Neuronal stem cell (in vitro differentiated cells): ENCODE data around the gene C22orf39.

Source experiments
- DNase-seq: peaks from one replicate; pipeline ENCODE4 v3.0.0-alpha.2; 2013; ENCODE audit warnings: low spot score
- H2AFZ ChIP-seq: one replicate; pipeline ENCODE4 v1.6.1; 2013; ENCODE audit warnings: mild to moderate bottlenecking, low read length, inconsistent platforms
- H2AK5ac ChIP-seq: 2 replicates; pipeline ENCODE4 v1.6.1; 2013; ENCODE audit warnings: low read depth, mild to moderate bottlenecking, inconsistent platforms, low read length, moderate library complexity, mixed read lengths
- H2BK120ac ChIP-seq: 2 replicates; pipeline ENCODE4 v1.6.1; 2013; ENCODE audit warnings: low read depth, mild to moderate bottlenecking, inconsistent platforms, low read length, moderate library complexity, mixed read lengths
- H2BK12ac ChIP-seq: one replicate; pipeline ENCODE4 v1.6.1; 2013; ENCODE audit warnings: low read length, inconsistent platforms
- H2BK15ac ChIP-seq: 2 replicates; pipeline ENCODE4 v1.6.1; 2013; ENCODE audit warnings: mild to moderate bottlenecking, low read length, inconsistent platforms, mixed read lengths
- H2BK5ac ChIP-seq: one replicate; pipeline ENCODE4 v1.6.1; 2013; ENCODE audit warnings: inconsistent platforms, mild to moderate bottlenecking, low read length, moderate library complexity
- H3K14ac ChIP-seq: one replicate; pipeline ENCODE4 v1.6.1; 2013; ENCODE audit warnings: low read length, inconsistent platforms
- H3K18ac ChIP-seq: 2 replicates; pipeline ENCODE4 v1.6.1; 2013; ENCODE audit warnings: low read length, inconsistent platforms
- H3K23ac ChIP-seq: 2 replicates; pipeline ENCODE4 v1.6.1; 2013; ENCODE audit warnings: low read depth, mild to moderate bottlenecking, mixed read lengths, low read length, inconsistent platforms; ENCODE audit not compliant: poor library complexity
- H3K27ac ChIP-seq: replicated peaks from 3 replicates; pipeline ENCODE4 v1.5.1; 2013; ENCODE audit warnings: low read length, inconsistent platforms
- H3K27me3 ChIP-seq, 3 experiments: 2 replicates each; pipeline ENCODE4 v1.6.1; 2013; ENCODE audit warnings: low read length in 3 of 3, mild to moderate bottlenecking in 2 of 3, inconsistent platforms in 1 of 3, low read depth in 1 of 3, mixed read lengths in 1 of 3, moderate library complexity in 1 of 3; ENCODE audit not compliant: control insufficient read depth in 3 of 3, insufficient read depth in 3 of 3
- H3K36me3 ChIP-seq, 2 donors: replicated peaks in 1 of 2; 2 replicates each; pipeline ENCODE4 v1.6.1; 2013; ENCODE audit warnings: low read length in 2 of 2; ENCODE audit not compliant: control insufficient read depth in 2 of 2, insufficient read depth in 2 of 2
- H3K4ac ChIP-seq: 2 replicates; pipeline ENCODE4 v1.6.1; 2013; ENCODE audit warnings: inconsistent platforms, mild to moderate bottlenecking, low read length, moderate library complexity
- H3K4me1 ChIP-seq, 2 donors: 1 replicate in 1 of 2; 2 replicates in 1 of 2; pipeline ENCODE4 v1.6.1; 2013; ENCODE audit warnings: low read length in 2 of 2, low read depth in 1 of 2; ENCODE audit not compliant: control insufficient read depth in 2 of 2, insufficient read depth in 1 of 2
- H3K4me2 ChIP-seq: one replicate; pipeline ENCODE4 v1.6.1; 2013; ENCODE audit warnings: mild to moderate bottlenecking, low read length, inconsistent platforms; ENCODE audit not compliant: insufficient read depth, poor library complexity, severe bottlenecking
- H3K4me3 ChIP-seq, 2 donors: 2 replicates each; pipeline ENCODE4 v1.5.1; 2013; ENCODE audit warnings: low read length in 2 of 2, mild to moderate bottlenecking in 2 of 2, inconsistent platforms in 1 of 2, moderate library complexity in 1 of 2
- H3K79me1 ChIP-seq: one replicate; pipeline ENCODE4 v1.6.1; 2013; ENCODE audit warnings: low read depth, mild to moderate bottlenecking, inconsistent platforms, low read length, moderate library complexity
- H3K9ac ChIP-seq: one replicate; pipeline ENCODE4 v1.6.1; 2013; ENCODE audit warnings: mild to moderate bottlenecking, low read depth, low read length, inconsistent platforms; ENCODE audit not compliant: poor library complexity
- H3K9me3 ChIP-seq, 2 donors: replicated peaks in 1 of 2; 2 replicates each; pipeline versions ENCODE3 to v1.6.1; 2013; ENCODE audit warnings: low read length in 2 of 2, mild to moderate bottlenecking in 2 of 2, inconsistent platforms in 1 of 2, low read depth in 1 of 2, mixed read lengths in 1 of 2, moderate library complexity in 1 of 2; ENCODE audit not compliant: control insufficient read depth in 2 of 2, insufficient read depth in 1 of 2
- H4K8ac ChIP-seq: one replicate; pipeline ENCODE4 v1.6.1; 2013; ENCODE audit warnings: low read depth, mild to moderate bottlenecking, inconsistent platforms, low read length, moderate library complexity
- H4K91ac ChIP-seq: one replicate; pipeline ENCODE4 v1.6.1; 2013; ENCODE audit warnings: low read length, low read depth, mild to moderate bottlenecking, inconsistent platforms; ENCODE audit not compliant: poor library complexity
- WGBS, 2 donors: extraction: QIAGEN DNeasy Blood & Tissue Kit; methylation state at CpG; one replicate each; pipeline ENCODE4 v1.1.7; 2013; ENCODE audit warnings: missing lambda C conversion rate in 2 of 2, mixed read lengths in 1 of 2; ENCODE audit not compliant: insufficient read length in 2 of 2, insufficient replicate concordance in 1 of 2; ENCODE audit errors: extremely low coverage in 2 of 2; 5-methylcytosine and 5-hydroxymethylcytosine counted together

The C22orf39 gene

GRCh38 chr22:19406281-19406811 is 41.2 kb downstream of the C22orf39 start:
- H3K4me1 ChIP-seq: no peaks in the 10 kb centered on the region
- no peak overlapping the region for H2AK5ac ChIP-seq
- H3K27me3 ChIP-seq: no peaks in the 10 kb centered on the region
- no peaks in the 10 kb centered on the region for H3K79me1 ChIP-seq
- H3K4ac ChIP-seq: no peak overlapping the region
- no peak overlapping the region for H3K9ac ChIP-seq
- no peak overlapping the region for H2BK120ac ChIP-seq
- H2BK12ac ChIP-seq: no peak overlapping the region
- no peak overlapping the region for H2BK5ac ChIP-seq
- H4K91ac ChIP-seq: no peak overlapping the region
- H2BK15ac ChIP-seq: no peak overlapping the region
- no peak overlapping the region for H3K23ac ChIP-seq
- no peak overlapping the region for H3K4me3 ChIP-seq
- H3K14ac ChIP-seq: no peak overlapping the region
- H3K9me3 ChIP-seq: no peaks in the 10 kb centered on the region
- no peak overlapping the region for H3K27ac ChIP-seq
- H3K36me3 ChIP-seq: peaks cover 39 to 97% of the 10 kb centered on the region in 2 donors
- DNase-seq: no peak
- WGBS, 2 donors: no CpG with 5 or more reads among the region's 3 CpGs
- no peak overlapping the region for H2AFZ ChIP-seq
- H4K8ac ChIP-seq: no peak overlapping the region
- no peak overlapping the region for H3K18ac ChIP-seq
- no peak overlapping the region for H3K4me2 ChIP-seq

DNA sequence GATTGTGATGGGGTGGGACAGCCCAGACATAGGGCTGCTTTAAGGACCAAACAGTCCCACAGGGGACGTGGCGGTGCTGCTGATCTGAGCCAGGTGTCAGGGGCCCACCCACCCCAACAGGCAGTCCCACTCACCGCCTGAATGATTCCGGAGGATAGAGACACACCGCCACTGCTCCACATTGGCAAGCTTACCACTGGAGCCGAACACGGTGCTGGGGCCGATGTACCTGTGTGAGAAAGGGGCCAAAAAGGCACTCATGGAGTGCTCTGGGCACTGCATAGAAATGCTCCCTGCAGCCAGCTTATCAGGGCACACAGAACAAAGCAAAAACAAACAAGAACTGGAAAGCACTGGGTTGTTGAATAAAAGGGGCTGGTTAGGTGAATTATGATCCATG is 41.9 kb downstream of the C22orf39 start:
- no peak overlapping the region for H3K9ac ChIP-seq
- no peak overlapping the region for H4K8ac ChIP-seq
- H3K36me3 ChIP-seq: peaks cover 42 to 97% of the 10 kb centered on the region in 2 donors
- no peak overlapping the region for H4K91ac ChIP-seq
- no peak overlapping the region for H2BK15ac ChIP-seq
- H3K4ac ChIP-seq: no peak overlapping the region
- no CpG with 5 or more reads among the region's 8 CpGs for WGBS, 2 donors
- H3K4me3 ChIP-seq: no peak overlapping the region
- no peak overlapping the region for H3K4me2 ChIP-seq
- H3K4me1 ChIP-seq: no peaks in the 10 kb centered on the region
- no peak overlapping the region for H3K18ac ChIP-seq
- H3K9me3 ChIP-seq: no peaks in the 10 kb centered on the region
- no peak overlapping the region for H3K27ac ChIP-seq
- H3K14ac ChIP-seq: no peak overlapping the region
- H3K79me1 ChIP-seq: no peaks in the 10 kb centered on the region
- H2BK120ac ChIP-seq: no peak overlapping the region
- no peaks in the 10 kb centered on the region for H3K27me3 ChIP-seq
- no peak overlapping the region for H2BK5ac ChIP-seq
- H2AK5ac ChIP-seq: no peak overlapping the region
- no peak for DNase-seq
- no peak overlapping the region for H2AFZ ChIP-seq
- no peak overlapping the region for H2BK12ac ChIP-seq
- H3K23ac ChIP-seq: no peak overlapping the region

DNA sequence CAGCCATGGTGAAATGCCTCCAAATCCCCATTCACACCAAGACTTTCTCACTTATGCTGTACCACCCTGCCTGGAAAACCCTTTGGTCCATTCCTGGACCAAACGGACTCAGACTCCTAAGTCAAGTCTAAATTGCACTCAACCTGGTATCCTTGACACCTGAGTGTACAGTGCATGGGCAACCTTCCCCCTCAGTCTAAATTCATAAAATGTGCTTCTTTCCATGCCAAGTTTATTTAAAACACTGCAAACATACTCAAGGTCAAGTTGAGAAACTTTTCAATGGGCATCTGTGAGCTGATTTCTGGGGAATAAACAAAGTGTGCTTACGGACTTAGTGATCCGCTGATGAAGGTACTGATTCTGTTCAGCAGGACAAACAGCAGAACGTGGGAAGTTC is 42.4 kb downstream of the C22orf39 start:
- Histone ChIP-seq H2BK120ac (no peak overlapping the region), H3K23ac (no peak overlapping the region), H2BK5ac (no peak overlapping the region), H2BK15ac (no peak overlapping the region), H3K14ac (no peak overlapping the region), H4K8ac (no peak overlapping the region), H4K91ac (no peak overlapping the region), H3K18ac (no peak overlapping the region), H3K4me1 (no peaks in the 10 kb centered on the region), H3K4me3 (no peak overlapping the region), H3K9me3 (no peaks in the 10 kb centered on the region), H3K79me1 (no peaks in the 10 kb centered on the region), H2AK5ac (no peak overlapping the region), H3K27me3 (no peaks in the 10 kb centered on the region), H3K36me3 (peaks cover 42 to 97% of the 10 kb centered on the region in 2 donors), H3K4ac (no peak overlapping the region), H3K27ac (no peak overlapping the region), H3K9ac (no peak overlapping the region), H2BK12ac (no peak overlapping the region), H3K4me2 (no peak overlapping the region), H2AFZ (no peak overlapping the region)
- WGBS, 2 donors: no CpG with 5 or more reads among the region's 4 CpGs
- DNase-seq: no peak

DNA sequence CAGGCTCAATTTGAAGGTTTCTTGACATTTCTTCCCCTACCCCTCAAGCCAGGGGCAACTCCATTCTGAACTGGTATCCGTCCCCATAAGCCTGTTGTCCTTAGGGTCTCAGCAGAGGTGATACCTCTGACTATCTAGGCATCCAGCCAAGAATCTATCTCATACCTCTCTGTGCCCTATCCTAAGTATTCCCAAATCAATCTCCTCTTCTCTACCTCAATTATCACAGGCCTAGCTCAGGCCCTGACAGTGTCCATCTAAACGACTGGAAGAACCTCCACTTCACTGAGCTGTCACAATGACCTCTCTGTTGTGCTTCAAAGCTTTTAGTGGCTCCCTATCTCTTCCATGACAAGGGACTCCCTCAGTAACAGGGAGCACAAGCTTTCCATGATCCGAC is 42.8 kb downstream of the C22orf39 start:
- Histone ChIP-seq H2AFZ (no peak overlapping the region), H3K36me3 (peaks cover 38 to 96% of the 10 kb centered on the region in 2 donors), H2BK12ac (no peak overlapping the region), H2AK5ac (no peak overlapping the region), H3K27me3 (no peaks in the 10 kb centered on the region), H4K91ac (no peak overlapping the region), H2BK120ac (no peak overlapping the region), H4K8ac (no peak overlapping the region), H3K4ac (no peak overlapping the region), H3K4me1 (no peaks in the 10 kb centered on the region), H3K9me3 (no peaks in the 10 kb centered on the region), H3K4me2 (no peak overlapping the region), H2BK5ac (no peak overlapping the region), H3K14ac (no peak overlapping the region), H2BK15ac (no peak overlapping the region), H3K23ac (no peak overlapping the region), H3K27ac (no peak overlapping the region), H3K9ac (no peak overlapping the region), H3K79me1 (no peaks in the 10 kb centered on the region), H3K4me3 (no peak overlapping the region), H3K18ac (no peak overlapping the region)
- no CpG with 5 or more reads among the region's 3 CpGs for WGBS, 2 donors
- DNase-seq: no peak
